HG02885 (cell line): Measurements from ENCODE around the gene DIRAS1.

Experiments used
- ATAC-seq: cut with Tn5 transposase; IDR thresholded peaks from one replicate; pipeline ENCODE4 v1.9.1; 2021; ENCODE audit warnings: mild to moderate bottlenecking; ENCODE audit not compliant: unreplicated experiment, poor library complexity

The DIRAS1 gene, protein sequence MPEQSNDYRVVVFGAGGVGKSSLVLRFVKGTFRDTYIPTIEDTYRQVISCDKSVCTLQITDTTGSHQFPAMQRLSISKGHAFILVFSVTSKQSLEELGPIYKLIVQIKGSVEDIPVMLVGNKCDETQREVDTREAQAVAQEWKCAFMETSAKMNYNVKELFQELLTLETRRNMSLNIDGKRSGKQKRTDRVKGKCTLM

DNA sequence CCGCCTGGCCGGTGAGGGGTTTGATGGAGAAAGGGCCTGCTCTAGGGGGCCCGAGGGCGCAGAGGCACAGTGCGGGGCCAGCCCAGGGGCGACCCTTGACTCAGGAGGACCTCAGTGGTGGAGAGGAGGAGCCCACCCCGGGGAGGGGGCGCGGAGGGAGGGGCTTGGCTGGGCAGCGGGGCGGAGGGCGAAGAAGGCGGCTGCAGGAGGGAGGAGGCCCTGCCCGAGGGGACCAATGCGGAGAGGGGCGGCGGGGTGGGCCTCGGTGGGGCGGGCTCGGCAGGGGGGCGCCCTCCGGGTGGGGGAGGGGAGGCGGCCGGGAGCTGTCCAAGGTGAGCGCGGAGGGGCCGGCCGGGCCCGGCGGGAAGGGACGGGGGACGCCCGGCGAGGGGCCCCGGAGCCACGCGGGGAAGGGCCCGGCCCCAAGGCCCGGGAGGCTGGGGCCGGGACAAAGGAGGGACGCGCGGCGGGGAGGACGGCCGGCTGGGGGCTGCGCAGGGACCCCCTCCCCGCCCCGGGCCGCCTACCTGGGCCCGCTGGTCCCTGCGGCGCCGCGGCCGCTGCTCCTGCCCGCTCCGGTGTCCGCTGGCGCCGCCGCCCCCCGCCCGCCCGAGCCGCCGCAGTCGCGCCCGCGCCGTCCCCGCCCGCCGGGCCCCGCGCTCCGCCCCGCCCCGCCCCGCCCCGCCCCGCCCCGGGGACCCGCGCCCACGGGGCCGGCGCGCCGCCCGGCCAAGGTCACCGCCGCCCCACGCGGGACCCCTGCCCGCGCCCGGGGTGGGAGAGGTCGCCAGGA lies at the start of gene DIRAS1:
DIRAS1 (minus strand) TSS at position 596 of the 793 bp plus-strand sequence. CDS start 3,566 bp downstream, outside the sequence.
- no peak for ATAC-seq

DNA sequence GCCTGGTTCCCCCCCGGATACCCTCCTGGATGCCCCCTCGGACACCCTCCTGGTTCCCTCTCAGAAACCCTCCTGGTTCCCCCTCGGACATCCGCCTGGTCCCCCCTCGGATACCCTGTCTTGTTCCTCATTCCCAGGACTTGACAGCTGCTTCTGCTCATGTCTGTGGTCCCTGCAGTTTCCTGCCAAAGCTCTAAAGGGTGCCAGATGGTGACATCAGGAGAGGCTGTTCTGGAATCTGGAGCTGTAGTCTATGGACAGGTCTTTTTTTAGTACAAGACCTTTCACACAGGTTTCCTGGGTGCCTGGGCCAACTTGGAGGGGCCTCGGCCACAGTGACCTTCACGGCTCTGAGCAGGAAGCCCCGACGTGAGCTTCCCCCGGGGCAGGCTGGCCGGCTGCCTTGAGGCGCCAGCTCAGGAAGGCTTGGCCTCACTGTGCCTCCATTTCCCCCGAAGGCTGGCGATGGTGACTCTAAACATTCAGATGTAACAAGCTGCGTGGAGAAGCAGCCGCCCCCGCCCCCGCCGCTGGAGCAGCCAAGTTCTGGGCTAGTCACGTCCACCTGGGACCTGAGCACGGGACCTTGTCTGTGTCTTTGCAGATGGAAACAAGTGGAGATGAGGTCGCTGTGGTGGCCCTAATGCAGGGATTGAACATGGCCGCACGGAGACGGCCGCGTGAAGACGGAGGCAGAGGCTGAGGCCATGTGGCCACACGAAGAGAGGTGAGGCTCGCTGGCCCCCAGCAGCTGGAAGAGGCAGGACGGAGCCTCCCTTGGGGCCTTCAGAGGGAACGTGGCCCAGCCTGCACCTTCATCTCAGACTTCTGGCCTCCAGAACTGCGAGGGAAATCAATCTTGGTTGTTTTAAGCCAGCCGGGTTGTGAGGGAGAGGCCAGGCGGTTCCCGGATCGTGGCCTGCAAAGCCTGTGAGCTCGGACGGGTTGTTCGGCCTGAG lies 49.2 kb upstream of the DIRAS1 start:
- ATAC-seq, result no peak

DNA sequence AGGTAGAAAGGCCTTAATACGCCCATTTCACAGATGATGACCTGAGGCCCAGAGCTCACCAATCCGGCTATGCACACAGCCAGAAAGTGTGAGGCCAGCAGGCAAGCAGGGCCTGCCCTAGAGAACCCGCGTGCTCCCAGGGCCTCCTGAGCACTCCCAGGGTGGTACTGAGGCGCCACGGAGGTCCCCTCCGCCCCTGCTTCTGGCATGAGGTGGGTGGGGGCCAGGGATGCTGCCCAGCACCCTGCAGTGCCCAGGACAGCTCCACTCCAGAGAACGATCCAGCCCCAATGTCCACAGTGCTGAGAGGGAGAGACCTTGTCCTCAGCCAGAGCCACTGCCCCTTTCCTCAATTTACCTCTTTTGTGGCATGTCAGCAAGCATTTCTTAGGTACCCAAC lies 48.0 kb upstream of the DIRAS1 start:
- ATAC-seq, result no peak

DNA sequence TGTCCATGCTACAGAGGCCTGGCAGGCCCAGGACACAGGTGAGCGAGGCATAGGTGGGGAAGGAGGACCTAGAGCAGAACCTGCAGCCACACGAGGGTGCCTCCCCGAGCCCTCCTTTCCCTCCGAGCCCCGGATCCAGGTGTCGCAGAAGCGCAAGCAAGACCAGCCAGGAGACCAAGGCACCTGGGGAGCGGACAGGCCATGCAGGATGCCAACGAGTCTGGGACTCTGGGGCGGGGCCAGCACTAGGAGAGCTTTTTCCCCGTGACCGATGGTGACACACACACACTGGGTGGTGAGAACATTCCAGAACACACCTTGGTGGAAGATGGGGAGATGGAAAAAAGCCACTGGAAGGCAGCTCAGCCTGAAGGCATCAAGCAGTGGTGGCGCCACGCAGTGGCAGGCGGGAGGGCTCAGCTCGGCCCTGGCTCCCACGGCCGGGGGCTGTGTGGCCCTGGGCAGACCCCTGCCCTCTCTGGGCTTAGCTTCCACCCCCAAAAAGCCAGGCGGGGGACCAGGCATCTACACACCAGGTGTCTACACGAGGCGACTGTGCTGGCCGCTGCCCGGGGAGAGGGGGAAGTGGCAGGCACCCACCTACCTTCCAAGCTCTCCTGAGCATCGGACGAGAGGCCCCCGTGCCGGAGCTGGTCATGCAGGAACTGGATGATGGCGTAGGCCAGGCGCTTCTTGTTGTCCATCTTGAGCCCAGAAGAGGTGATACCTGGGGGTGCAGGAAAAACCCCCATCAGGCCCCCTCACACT lies 47.4 kb upstream of the DIRAS1 start:
- ATAC-seq, result no peak

DNA sequence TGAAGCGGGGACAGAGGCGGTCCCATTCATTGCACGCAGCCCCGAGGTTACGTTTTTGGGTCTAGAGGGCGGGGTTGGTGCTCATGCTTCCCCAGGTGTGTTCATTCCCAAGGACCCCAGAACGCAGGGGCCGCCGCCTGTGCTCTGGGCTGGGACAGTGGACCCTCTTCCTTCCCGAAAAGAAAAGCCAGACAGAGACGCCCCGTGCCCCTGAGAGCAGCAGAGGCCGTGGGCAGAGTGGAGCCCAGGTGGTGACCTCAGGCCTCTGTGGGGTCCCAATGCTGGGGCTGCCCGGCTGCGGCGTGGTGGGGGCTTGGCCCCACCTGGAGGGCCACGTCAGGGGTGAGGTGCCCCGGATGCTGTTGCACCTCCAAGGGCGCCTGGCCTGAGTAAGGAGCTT lies 46.5 kb upstream of the DIRAS1 start:
- ATAC-seq, result no peak

DNA sequence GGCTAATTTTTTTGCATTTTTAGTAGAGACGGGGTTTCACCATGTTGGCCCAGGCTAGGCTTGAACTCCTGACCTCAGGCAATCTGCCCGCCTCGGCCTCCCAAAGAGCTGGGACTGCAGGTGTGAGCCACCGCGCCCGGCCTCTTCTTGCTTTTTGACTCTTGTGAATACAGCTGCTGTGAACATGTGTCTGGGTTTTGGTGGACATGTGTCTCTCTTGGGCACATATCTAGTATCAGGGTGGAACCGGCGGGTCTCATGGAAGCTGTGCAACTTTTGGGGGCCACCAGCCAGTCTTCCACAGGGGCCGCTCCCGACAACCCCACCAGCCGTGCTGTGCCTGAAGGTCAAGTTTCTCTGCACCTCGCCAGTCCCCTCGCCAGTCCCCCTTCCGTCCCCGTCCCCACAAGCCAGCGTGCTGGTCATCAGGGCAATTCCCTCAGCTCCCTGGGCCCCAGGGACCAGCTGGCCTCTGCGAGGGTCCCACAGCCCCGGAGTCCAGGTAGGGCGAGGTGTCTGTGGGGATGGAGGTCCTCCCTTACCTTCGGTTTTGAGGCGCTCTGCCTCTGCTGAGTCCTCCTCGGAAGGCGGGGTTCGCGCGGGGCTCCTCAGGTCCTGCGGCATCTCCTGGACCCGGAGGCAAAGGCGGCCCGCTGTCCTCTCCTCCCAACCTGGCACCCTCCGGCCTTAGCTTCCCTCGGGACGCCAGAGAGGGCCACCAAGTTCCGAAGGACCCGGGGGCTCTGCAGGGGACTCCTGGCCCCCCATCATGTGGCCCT lies 45.6 kb upstream of the DIRAS1 start:
- no peak for ATAC-seq

DNA sequence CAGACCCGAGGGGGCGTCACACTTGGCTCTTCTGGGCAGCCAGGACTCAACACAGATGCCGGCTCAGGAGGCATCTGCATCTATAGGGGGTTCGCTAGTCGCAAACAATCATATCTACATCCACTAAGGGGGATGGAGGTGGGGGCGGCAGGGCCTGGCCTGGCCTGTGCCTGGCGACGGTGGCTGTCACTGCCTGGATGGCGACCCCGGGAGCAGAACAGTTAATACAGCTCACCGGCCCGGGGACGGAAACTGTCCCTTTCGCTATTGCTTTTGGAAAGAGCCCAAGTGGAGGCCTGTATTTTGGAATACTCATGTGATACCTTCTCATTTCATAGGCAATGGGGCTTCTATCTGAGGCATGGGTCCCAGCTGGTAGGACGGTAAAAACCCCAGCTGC lies 44.2 kb upstream of the DIRAS1 start:
- no peak for ATAC-seq

DNA sequence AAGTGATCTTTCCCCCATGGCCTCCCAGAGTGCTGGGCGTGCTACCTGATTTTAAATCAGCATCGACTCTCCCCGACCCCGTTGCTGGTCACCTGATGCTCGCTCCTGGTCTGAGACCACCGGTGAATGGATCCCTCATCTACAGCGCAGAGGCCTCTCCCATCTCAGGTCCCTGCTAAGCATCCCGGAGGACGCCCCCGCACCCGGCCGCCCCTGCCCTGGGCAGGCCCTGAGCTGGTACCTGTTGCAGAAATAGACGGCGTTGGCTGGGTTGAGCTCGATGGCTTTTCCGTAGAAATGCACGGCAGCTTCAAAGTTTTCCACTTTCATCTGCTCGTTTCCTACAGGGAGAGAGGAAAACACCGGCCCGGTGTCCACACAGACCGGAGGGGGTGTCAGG lies 43.8 kb upstream of the DIRAS1 start:
- ATAC-seq, result no peak

DNA sequence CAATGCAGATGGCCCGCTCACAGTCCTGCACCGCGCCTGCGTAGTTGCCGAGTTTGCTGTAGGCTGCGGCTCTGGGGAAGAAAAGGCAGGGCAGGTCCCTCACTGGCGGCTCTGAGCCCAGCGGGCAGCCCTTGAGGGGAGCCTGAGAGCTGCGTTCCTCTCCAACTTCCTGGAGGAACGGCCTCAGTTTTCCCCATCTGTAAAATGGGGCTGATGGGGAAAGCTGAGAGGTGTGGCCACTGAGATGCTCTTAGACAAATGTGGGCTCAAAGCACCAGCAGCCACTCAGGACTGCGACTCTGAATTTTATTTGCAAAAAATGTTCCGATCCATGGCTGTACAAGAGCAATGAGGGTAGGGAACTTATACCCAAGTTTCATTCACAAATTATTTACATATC lies 42.5 kb upstream of the DIRAS1 start:
- no peak for ATAC-seq

DNA sequence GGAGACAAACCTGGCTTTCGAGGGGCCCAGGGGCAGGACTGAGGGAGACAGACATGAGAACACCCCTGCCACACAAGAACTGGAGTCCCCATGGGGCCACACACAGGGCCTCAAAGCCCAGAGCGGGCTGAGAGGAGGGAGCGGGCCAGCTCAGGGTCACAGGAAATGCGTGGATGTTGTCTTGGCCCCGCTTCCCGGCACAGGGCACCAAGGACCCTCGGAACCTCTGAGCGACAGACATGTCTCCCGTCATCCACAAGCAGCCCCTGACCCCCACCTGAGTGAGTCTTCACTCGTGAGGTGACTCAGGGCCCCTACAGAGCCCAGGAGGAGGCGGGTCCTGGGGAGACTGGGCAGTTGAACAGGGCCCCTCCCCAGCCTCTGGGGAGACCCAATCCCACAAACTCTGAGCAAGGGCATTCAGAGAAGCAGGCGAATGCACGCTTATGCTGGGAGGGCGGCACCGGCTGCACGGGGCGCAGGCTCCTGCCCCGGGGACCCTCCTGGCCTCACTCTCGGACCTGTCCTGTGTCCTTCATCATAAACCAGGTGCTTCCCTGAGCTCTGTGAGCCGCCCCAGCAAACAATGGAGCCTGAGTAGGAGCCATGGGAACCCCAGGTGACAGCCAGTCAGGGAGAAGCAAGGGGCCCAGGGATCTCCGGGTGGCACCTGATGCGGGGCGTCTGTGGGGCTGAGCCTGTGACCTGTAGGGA lies 41.8 kb upstream of the DIRAS1 start:
- ATAC-seq, result no peak

DNA sequence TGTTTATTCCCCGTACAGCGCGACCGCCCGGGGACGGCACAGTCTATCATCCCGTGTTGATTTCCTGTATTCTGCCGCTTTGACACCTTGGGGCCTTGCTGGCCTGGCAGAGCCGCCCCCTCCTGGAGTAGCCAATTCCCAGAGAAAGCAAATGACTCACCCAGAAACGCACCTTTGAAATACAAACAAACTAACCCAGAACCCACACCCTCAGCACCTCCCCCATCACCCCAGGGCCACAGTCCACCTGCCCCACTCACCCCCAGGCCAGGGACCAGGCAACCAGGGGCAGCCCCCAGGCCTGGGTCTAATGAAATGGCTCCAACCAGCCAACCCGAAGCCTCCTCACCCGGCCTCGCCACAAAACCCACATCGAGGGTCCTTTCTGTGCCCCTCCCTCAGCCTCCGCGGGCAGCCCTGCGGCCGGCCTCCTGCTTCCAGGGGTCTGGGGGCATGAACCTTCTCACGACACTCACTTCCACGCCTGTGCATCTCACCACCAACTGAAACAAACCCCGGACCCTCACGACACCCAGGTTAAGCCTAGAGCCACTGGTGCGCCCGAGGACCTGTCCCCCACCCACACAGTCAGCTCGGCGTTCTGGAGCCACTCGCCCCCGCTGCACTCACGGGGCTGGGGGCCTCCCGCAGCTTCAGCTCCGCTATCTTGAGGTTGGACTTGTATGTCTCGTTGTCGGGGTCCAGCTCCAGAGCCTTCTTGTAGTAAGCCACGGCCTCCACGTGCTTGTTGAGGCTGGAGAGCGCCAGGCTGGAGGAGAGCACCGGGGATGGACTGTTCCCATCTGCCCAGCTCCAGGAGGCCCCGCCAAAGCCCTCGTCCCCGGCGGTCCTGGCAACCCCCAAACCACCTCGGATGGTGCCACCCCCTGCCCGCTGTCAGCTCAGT lies 41.0 kb upstream of the DIRAS1 start:
- ATAC-seq, result no peak

DNA sequence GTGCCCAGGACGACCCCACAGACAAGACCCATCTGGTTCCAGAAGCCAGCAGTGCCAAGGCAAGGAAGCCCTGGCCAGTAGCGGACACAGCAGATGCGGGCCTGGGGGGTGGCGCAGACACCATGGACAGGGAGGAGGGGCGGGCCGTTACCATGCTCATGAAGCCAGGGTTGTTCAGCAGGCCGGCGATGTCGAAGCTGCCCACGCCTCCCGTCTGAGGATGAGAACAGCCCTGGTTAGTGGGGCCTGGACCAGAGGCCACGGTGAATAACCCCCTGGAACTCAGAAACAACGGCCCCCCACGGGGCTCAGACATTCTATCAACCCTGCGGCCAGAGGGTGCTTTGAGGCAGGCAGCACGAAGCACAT lies 40.1 kb upstream of the DIRAS1 start:
- no peak for ATAC-seq

DNA sequence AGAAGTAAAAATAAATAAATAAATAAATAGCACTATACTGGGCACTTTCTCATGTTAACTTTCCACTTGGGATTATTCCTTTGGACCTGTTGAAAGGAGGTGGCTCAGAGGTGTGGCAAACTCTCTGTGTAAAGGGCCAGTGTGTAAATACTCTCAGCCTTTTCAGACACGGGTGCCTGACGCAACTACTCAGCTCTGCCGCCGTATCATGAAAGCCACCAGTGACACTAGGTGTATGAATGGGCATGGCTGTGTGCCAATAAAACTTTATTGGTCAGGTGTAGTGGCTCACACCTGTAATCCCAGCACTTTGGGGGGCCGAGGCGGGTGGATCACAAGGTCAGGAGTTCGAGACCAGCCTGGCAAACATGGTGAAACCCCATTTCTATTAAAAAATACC lies 38.8 kb upstream of the DIRAS1 start:
- ATAC-seq, result no peak

DNA sequence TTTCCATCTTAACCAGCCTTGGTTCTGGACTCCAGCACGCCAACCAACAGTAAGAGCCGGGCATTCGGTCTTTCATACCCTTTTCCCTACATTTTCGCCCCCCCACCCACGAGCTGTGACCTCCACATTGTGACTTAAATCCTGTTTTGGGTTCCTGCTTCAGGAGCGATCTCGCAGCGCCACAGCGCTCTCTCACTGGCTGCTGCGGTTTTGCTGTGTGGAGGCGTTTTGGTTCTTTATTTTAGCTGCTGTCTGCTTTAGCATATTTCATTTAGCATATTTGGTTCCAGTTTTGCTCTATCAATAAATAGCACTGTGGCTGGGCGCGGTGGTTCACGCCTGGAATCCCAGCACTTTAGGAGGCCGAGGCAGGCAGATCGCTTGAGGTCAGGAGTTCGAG lies 38.2 kb upstream of the DIRAS1 start:
- no peak for ATAC-seq

DNA sequence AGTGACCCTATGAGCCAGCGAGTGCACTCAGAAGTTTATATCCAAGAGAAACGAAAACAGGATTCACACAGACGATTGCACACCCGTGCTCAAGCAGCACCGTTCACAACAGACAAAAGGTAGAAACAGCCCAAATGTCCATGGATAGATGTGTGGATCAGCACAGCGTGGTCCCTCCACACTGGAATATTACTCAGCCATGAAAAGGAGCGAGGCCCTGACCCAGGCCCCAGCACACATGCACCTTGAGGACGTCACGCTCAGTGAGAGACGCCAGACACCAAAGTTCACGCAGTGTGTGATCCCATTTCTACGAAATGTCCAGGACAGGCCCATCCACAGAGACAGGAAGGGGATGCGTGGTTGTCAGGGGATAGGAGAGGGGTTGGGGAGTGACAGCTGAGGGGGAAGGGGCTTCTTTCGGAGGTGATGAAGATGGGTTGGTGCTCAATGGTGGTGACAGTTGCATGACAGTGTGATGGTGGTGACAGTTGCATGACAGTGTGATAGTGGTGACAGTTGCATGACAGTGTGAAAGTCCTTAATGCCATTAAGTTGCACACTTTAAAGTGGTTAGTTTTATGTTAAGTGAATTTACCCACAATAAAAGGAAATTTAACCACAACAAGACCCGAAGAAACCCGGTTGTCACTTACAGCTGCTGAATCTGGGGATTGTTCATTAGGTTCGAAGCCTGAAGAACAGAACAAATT lies 37.6 kb upstream of the DIRAS1 start:
- ATAC-seq, result no peak

DNA sequence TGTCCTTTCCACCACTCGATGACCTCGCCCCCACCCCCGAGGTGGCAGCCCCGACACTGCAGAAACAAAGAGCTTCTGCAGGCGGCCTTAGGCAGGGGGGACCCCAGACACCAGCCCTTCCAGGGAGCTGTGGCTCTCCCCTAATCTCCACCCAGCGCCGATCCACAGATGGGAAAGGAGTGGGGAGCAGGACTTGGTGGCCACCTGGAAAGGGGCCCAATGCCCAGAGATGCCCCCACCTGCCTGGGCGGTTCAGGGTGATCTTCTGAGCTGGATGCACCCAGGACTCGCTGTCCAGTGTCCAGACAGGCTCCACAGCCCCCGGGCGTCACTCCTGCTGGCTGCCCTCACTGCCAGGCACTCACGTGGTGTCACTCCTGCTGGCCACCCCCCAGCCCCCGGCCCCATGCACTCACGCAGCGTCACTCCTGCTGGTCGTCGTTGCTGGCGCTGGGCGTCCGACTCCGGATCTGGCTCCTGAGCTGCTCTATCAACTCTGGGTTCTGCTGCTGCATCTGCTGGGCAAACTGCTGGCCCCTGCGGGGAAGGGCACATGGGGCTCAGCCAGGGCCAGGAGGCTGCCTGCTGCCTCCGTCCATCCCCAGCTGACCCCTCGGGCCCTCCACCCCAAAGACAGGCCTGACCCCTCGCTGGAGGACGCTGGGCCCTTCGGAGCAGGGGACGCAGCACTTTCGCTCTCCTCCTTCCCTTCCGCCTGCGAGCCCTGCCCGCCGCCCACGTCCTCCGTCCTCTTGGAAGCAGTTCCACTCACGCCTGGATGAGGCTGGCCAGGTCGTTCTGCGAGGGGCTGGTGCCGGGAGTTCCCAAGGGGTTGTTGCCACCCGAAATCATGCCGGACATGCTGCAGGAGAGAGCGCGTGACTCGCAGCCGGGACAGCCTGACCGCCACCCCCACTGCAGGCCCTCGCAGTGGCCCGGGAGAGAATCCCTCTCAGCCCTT lies 36.0 kb upstream of the DIRAS1 start:
- no peak for ATAC-seq
